IMR-90 (cell line): ENCODE measurements around the gene KCNIP1. TPM values are rescaled to one million over a fixed set of nuclear protein-coding genes. Genes with fewer than 3 reads are reported as not detected.

ENCODE experiments used
- ATAC-seq: fragments of 200-7000 bp; cut with Tn5 transposase; 2 replicates; pipeline ENCODE4 v1.9.1; 2020; ENCODE audit warnings: low read depth, mild to moderate bottlenecking, moderate library complexity
- BruUV-seq: library from RNA; stranded (reverse); fragments of 400-500 nt; replicated peaks from 2 replicates; lab custom pipeline; 2021; lab: Mats Ljungman, UMichigan
- CTCF ChIA-PET: fragments of 300-600 bp; formaldehyde crosslinking; extraction: SDS; loops from one replicate; lab custom pipeline; 2021; ENCODE audit warnings: antibody characterized with exemption; lab: Yijun Ruan, JAX
- POLR2A ChIA-PET: fragments of 300-600 bp; sonication (Branson Sonifier 250); formaldehyde crosslinking; loops from one replicate; lab custom pipeline; 2022; ENCODE audit warnings: antibody characterized with exemption; ENCODE audit not compliant: unreplicated experiment; lab: Charles Lee
- DNase-seq: peaks from one replicate; pipeline ENCODE4 v3.0.0; 2013
- H2AFZ ChIP-seq: replicated peaks from 2 replicates; pipeline ENCODE3; 2013; ENCODE audit warnings: low read length, mild to moderate bottlenecking; ENCODE audit not compliant: poor library complexity
- H2AK5ac ChIP-seq: 2 replicates; pipeline ENCODE4 v1.6.1; 2013; ENCODE audit warnings: low read depth, low read length, inconsistent platforms
- H2AK9ac ChIP-seq: replicated peaks from 2 replicates; pipeline ENCODE3; 2013; ENCODE audit warnings: mild to moderate bottlenecking, low read depth, low read length, moderate library complexity; ENCODE audit not compliant: poor library complexity
- H2BK120ac ChIP-seq: 2 replicates; pipeline ENCODE4 v1.6.1; 2013; ENCODE audit warnings: low read depth, low read length, inconsistent platforms
- H2BK15ac ChIP-seq: 3 replicates; pipeline ENCODE4 v1.6.1; 2013; ENCODE audit warnings: low read depth, low read length, inconsistent platforms
- H2BK20ac ChIP-seq: 2 replicates; pipeline ENCODE4 v1.6.1; 2013; ENCODE audit warnings: low read depth, mild to moderate bottlenecking, inconsistent platforms, low read length, moderate library complexity
- H2BK5ac ChIP-seq: 2 replicates; pipeline ENCODE4 v1.6.1; 2013; ENCODE audit warnings: mild to moderate bottlenecking, low read depth, low read length, inconsistent platforms; ENCODE audit not compliant: poor library complexity, severe bottlenecking
- H3K14ac ChIP-seq: replicated peaks from 2 replicates; pipeline ENCODE4 v1.6.1; 2013; ENCODE audit warnings: low read depth, low read length, inconsistent platforms
- H3K18ac ChIP-seq: 2 replicates; pipeline ENCODE4 v1.6.1; 2013; ENCODE audit warnings: low read depth, low read length, control low read depth
- H3K23ac ChIP-seq: 2 replicates; pipeline ENCODE4 v1.6.1; 2013; ENCODE audit warnings: low read depth, low read length, inconsistent platforms
- H3K27ac ChIP-seq: 2 replicates; pipeline ENCODE4 v1.5.1; 2013; ENCODE audit warnings: mild to moderate bottlenecking, control low read depth, low read length; ENCODE audit not compliant: insufficient read depth
- H3K27me3 ChIP-seq: 2 replicates; pipeline ENCODE4 v1.6.1; 2013; ENCODE audit warnings: low read length; ENCODE audit not compliant: control insufficient read depth, insufficient read depth
- H3K36me3 ChIP-seq: 2 replicates; pipeline ENCODE4 v1.6.1; 2013; ENCODE audit warnings: low read length, mixed read lengths; ENCODE audit not compliant: control insufficient read depth, insufficient read depth
- H3K4ac ChIP-seq: 2 replicates; pipeline ENCODE4 v1.6.1; 2013; ENCODE audit warnings: low read depth, low read length, inconsistent platforms
- H3K4me1 ChIP-seq: 2 replicates; pipeline ENCODE4 v1.6.1; 2013; ENCODE audit warnings: low read length, mixed read lengths; ENCODE audit not compliant: control insufficient read depth, insufficient read depth
- H3K4me2 ChIP-seq: 2 replicates; pipeline ENCODE4 v1.6.1; 2013; ENCODE audit warnings: low read depth, mild to moderate bottlenecking, control low read depth, low read length, moderate library complexity
- H3K4me3 ChIP-seq: 2 replicates; pipeline ENCODE4 v1.5.1; 2013; ENCODE audit warnings: low read depth, mild to moderate bottlenecking, control low read depth, low read length, moderate library complexity; ENCODE audit not compliant: insufficient read depth
- H3K56ac ChIP-seq: 2 replicates; pipeline ENCODE4 v1.6.1; 2013; ENCODE audit warnings: low read length, inconsistent platforms; ENCODE audit not compliant: insufficient read depth; ENCODE audit errors: extremely low read depth
- H3K79me1 ChIP-seq, 2 experiments: 2 replicates each; pipeline ENCODE4 v1.6.1; 2013; ENCODE audit warnings: low read length in 2 of 2, inconsistent platforms in 1 of 2, low read depth in 1 of 2
- H3K9ac ChIP-seq: 2 replicates; pipeline ENCODE4 v1.6.1; 2013; ENCODE audit warnings: low read depth, low read length, control low read depth
- H3K9me1 ChIP-seq: 2 replicates; pipeline ENCODE4 v1.6.1; 2013; ENCODE audit warnings: low read length, inconsistent platforms; ENCODE audit not compliant: insufficient read depth
- H3K9me3 ChIP-seq: 2 replicates; pipeline ENCODE4 v1.6.1; 2013; ENCODE audit warnings: low read length; ENCODE audit not compliant: control insufficient read depth, insufficient read depth
- H4K20me1 ChIP-seq: 2 replicates; pipeline ENCODE4 v1.6.1; 2013; ENCODE audit warnings: low read length, inconsistent platforms; ENCODE audit not compliant: insufficient read depth
- H4K5ac ChIP-seq: 2 replicates; pipeline ENCODE4 v1.6.1; 2013; ENCODE audit warnings: mild to moderate bottlenecking, low read depth, low read length, control low read depth
- H4K8ac ChIP-seq, 2 experiments: 2 replicates each; pipeline ENCODE4 v1.6.1; 2013; ENCODE audit warnings: low read depth in 2 of 2, low read length in 2 of 2, control low read depth in 1 of 2, inconsistent platforms in 1 of 2
- H4K91ac ChIP-seq: 2 replicates; pipeline ENCODE4 v1.6.1; 2013; ENCODE audit warnings: low read depth, low read length, inconsistent platforms; ENCODE audit not compliant: insufficient read depth
- BHLHE40 ChIP-seq: fragments of 150-350 bp; IDR thresholded peaks from 2 replicates; pipeline ENCODE4 v1.6.1; 2016; ENCODE audit warnings: mild to moderate bottlenecking, low read depth, low read length
- CEBPB ChIP-seq: IDR thresholded peaks from 2 replicates; pipeline ENCODE4 v1.6.1; 2012; ENCODE audit warnings: low read depth, low read length, improper control_type of control experiment
- CHD1 ChIP-seq: IDR thresholded peaks from 2 replicates; pipeline ENCODE4 v1.6.1; 2012; ENCODE audit warnings: low read depth, low read length, improper control_type of control experiment
- CTCF ChIP-seq: conservative IDR thresholded peaks from 2 replicates; pipeline ENCODE4 v1.5.1; 2012; ENCODE audit warnings: mild to moderate bottlenecking, low read depth, low read length, improper control_type of control experiment
- FOS ChIP-seq: fragments of 150-350 bp; IDR thresholded peaks from 2 replicates; pipeline ENCODE4 v1.6.1; 2016; ENCODE audit warnings: low read depth, low read length
- MAFK ChIP-seq: IDR thresholded peaks from 2 replicates; pipeline ENCODE4 v1.6.1; 2012; ENCODE audit warnings: low read depth, low read length, improper control_type of control experiment
- MAZ ChIP-seq: IDR thresholded peaks from 2 replicates; pipeline ENCODE4 v1.6.1; 2012; ENCODE audit warnings: low read depth, mild to moderate bottlenecking, low read length, improper control_type of control experiment, moderate library complexity, borderline replicate concordance
- MXI1 ChIP-seq: IDR thresholded peaks from 2 replicates; pipeline ENCODE4 v1.6.1; 2012; ENCODE audit warnings: low read depth, mild to moderate bottlenecking, low read length, moderate library complexity, borderline replicate concordance
- NFE2L2 ChIP-seq: fragments of 150-350 bp; IDR thresholded peaks from 2 replicates; pipeline ENCODE4 v1.6.1; 2016; ENCODE audit warnings: low read depth, mild to moderate bottlenecking, low read length
- POLR2A ChIP-seq: IDR thresholded peaks from 2 replicates; pipeline ENCODE4 v1.6.1; 2012; ENCODE audit warnings: mild to moderate bottlenecking, low read depth, low read length
- RAD21 ChIP-seq: IDR thresholded peaks from 2 replicates; pipeline ENCODE4 v1.6.1; 2012; ENCODE audit warnings: low read length, improper control_type of control experiment
- RCOR1 ChIP-seq: IDR thresholded peaks from 2 replicates; pipeline ENCODE4 v1.6.1; 2012; ENCODE audit warnings: mild to moderate bottlenecking, low read length, improper control_type of control experiment; ENCODE audit not compliant: insufficient replicate concordance
- RFX5 ChIP-seq: IDR thresholded peaks from 2 replicates; pipeline ENCODE4 v1.8.0; 2012; ENCODE audit warnings: low read depth, mild to moderate bottlenecking, low read length, moderate library complexity
- SMC3 ChIP-seq: fragments of 150-350 bp; IDR thresholded peaks from 2 replicates; pipeline ENCODE4 v1.6.1; 2016; ENCODE audit warnings: low read depth, mild to moderate bottlenecking, antibody characterized with exemption, low read length, moderate library complexity
- WGBS, 2 experiments: methylation state at CpG; one replicate each; pipeline versions ENCODE4 v1.1.5 to v1.1.7; 2013; ENCODE audit warnings: missing lambda C conversion rate in 2 of 2; ENCODE audit not compliant: insufficient read length in 1 of 2; ENCODE audit errors: extremely low coverage in 2 of 2; 5-methylcytosine and 5-hydroxymethylcytosine counted together
- dilution Hi-C: fragments of 300-500 bp; cut with HindIII; formaldehyde crosslinking; loops from one replicate; pipeline ENCODE4 v1.14.3; 2018; ENCODE audit warnings: low sequenced_read_pairs; ENCODE audit not compliant: unreplicated experiment
- in situ Hi-C: fragments of 300-500 bp; cut with MboI; formaldehyde crosslinking; loops from 3 replicates; pipeline ENCODE4 v1.14.3; 2019; ENCODE audit warnings: low sequenced_read_pairs, inconsistent platforms, mixed read lengths
- intact Hi-C: fragments of 100-400 bp; cut with micrococcal nuclease; formaldehyde crosslinking; loops from 2 replicates; pipeline ENCODE4 v1.10.0; 2022
- polyA plus RNA-seq, 3 experiments: library from polyadenylated mRNA; depleted of rRNA; stranded (reverse); fragments of >200 nt; gene quantifications; 2 replicates each; pipeline ENCODE4 v1.2.3, GENCODE V29; 2012; ENCODE audit warnings: low replicate concordance in 1 of 3
- total RNA-seq: library from RNA; depleted of rRNA; stranded (reverse); fragments of >200 nt; gene quantifications from 2 replicates; pipeline ENCODE4 v1.2.3, GENCODE V29; 2012
- TF ChIP-seq, protein P1 (sequence below): fragments of 150-350 bp; IDR thresholded peaks from 2 replicates; pipeline ENCODE4 v1.6.1; 2016; ENCODE audit warnings: low read depth, mild to moderate bottlenecking, low read length, moderate library complexity, borderline replicate concordance
- TF ChIP-seq, protein P2 (sequence below): fragments of 150-350 bp; IDR thresholded peaks from 2 replicates; pipeline ENCODE4 v1.6.1; 2017; ENCODE audit warnings: mild to moderate bottlenecking, antibody characterized with exemption, low read length, low read depth

KCNIP1 gene
- total and polyA plus RNA-seq, 2 of the 4 experiments (the other 2 are of a cell fraction) = not detected

DNA sequence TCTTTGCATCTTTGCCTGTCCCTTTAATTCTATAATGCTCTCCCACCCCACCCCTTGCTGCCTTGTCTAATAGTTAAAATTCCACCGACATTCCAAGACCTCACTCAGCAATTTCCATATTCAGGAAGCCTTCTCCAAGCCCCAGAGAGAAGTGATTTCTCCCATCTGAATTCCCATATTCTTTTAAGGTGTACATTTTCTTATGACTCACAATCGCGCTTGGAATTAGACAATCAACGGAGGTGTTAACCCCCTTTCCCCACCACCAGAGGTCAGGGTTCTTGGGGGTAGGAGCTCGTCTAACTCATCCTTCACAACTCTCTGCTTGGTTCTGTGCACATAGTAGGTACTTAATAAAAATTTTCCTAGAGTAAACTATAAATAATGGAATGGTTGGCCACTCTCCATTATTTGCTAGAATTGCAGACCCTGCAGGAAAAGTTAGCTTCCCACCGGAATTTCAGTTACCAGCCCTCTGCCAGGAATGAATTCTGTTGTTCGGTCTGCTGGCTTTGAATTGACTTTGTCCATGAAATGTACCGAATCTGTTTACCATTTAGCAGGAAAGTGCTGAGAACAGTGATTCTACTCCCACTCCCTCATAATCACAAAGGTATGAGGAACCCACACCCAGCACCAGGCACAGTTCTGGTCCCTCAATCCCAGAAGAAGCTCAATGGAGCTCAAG lies 5.0 kb downstream of the KCNIP1 start:
- no peak overlapping the region for H3K14ac ChIP-seq
- H3K9me3 ChIP-seq = no peaks in the 10 kb centered on the region
- BruUV-seq = no TSS peak
- H4K5ac ChIP-seq = no peak overlapping the region
- no peak overlapping the region for H3K4me3 ChIP-seq
- H3K27me3 ChIP-seq = peaks cover 20% of the 10 kb centered on the region
- intact Hi-C loops (no loop called here), in situ Hi-C loops (no loop called here), dilution Hi-C loops (no loop called here)
- H3K9ac ChIP-seq = no peak overlapping the region
- H3K27ac ChIP-seq = no peak overlapping the region
- ChIA-PET POLR2A (no interaction called here), CTCF (no interaction called here)
- no peaks in the 10 kb centered on the region for H3K4me1 ChIP-seq
- no peaks in the 10 kb centered on the region for H3K79me1 ChIP-seq
- no peak overlapping the region for H2AFZ ChIP-seq
- TF ChIP-seq MXI1 (no peak), RCOR1 (no peak), FOS (no peak), NFE2L2 (no peak), POLR2A (no peak), MAZ (no peak), CTCF (no peak), CHD1 (no peak), SMC3 (no peak), BHLHE40 (no peak), MAFK (no peak), RAD21 (no peak), CEBPB (no peak), RFX5 (no peak)
- TF ChIP-seq, protein P1, sequence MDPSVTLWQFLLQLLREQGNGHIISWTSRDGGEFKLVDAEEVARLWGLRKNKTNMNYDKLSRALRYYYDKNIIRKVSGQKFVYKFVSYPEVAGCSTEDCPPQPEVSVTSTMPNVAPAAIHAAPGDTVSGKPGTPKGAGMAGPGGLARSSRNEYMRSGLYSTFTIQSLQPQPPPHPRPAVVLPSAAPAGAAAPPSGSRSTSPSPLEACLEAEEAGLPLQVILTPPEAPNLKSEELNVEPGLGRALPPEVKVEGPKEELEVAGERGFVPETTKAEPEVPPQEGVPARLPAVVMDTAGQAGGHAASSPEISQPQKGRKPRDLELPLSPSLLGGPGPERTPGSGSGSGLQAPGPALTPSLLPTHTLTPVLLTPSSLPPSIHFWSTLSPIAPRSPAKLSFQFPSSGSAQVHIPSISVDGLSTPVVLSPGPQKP = no peak
- TF ChIP-seq, protein P2, sequence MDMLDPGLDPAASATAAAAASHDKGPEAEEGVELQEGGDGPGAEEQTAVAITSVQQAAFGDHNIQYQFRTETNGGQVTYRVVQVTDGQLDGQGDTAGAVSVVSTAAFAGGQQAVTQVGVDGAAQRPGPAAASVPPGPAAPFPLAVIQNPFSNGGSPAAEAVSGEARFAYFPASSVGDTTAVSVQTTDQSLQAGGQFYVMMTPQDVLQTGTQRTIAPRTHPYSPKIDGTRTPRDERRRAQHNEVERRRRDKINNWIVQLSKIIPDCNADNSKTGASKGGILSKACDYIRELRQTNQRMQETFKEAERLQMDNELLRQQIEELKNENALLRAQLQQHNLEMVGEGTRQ = no peak
- H4K8ac ChIP-seq = no peak overlapping the region
- no peak overlapping the region for H2BK120ac ChIP-seq
- no peak overlapping the region for H3K56ac ChIP-seq
- WGBS, 2 experiments = 40% methylated on average over 1 of the region's 8 CpGs; no CpG with 5 or more reads in 1 of the 2 experiments
- H4K91ac ChIP-seq = no peak overlapping the region
- H3K23ac ChIP-seq = no peak overlapping the region
- no peak overlapping the region for H2BK20ac ChIP-seq
- H2BK15ac ChIP-seq = no peak overlapping the region
- no peak overlapping the region for H2AK9ac ChIP-seq
- H2AK5ac ChIP-seq = no peak overlapping the region
- no peaks in the 10 kb centered on the region for H3K9me1 ChIP-seq
- H3K36me3 ChIP-seq = no peaks in the 10 kb centered on the region
- H3K4ac ChIP-seq = no peak overlapping the region
- no peak overlapping the region for H2BK5ac ChIP-seq
- no peak overlapping the region for H3K18ac ChIP-seq
- no peaks in the 10 kb centered on the region for H4K20me1 ChIP-seq
- no peak overlapping the region for H3K4me2 ChIP-seq
- DNase-seq (no peak), ATAC-seq (no peak)
